Measurements from ENCODE around the gene SQSTM1. TPM values are rescaled to one million over a fixed set of nuclear protein-coding genes. Genes with fewer than 3 reads are reported as not detected.

Gene SQSTM1
- polyA plus RNA-seq, 4 donors, result 135 to 217 (median 172) TPM

DNA sequence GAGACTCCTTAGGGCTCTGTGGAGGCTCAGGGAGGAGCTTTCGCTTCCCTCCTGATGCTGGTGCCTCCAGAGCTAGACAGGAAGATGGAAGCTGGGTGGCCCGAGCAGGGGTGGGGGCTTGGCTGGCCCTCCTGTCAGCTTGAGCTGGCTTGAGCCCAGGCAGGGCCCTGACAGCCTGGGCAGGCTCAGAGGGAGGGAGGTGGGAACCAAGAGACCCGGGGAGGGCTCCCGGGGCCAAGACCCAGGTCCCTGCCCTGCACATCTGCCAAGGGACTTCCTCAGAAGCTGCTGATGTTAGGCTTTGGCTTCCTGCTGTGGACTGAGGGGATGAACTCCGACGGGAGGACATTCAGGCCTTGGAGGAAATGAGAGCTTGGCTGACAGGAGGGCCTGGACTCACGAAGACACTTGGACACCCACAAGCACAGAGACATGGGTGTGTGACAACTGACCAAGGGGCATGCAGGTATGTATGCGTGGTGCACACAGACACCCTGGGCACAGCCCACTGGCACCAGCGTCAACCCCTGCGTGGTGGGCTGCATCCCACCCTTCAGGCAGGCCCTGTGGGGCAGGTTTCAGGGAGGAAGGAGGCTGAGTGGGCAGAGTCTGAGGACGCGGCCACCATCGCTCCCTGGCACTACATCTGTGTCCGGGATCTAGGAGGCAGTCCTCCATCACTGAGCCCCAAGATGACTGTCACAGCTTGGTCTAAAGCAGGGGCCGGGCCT, 28.7 kb upstream of the SQSTM1 start:
- 61 to 73% (median 70%) methylated on average over 14 to 15 of the region's 15 CpGs for WGBS, 3 donors
- FAIRE-seq, result no peak
- peak overlapping the region in 1 of 3 donors; percentile 6 for H3K27ac ChIP-seq (ENCODE audit: low read depth in 1 of 3, low read length in 2 of 3)

DNA sequence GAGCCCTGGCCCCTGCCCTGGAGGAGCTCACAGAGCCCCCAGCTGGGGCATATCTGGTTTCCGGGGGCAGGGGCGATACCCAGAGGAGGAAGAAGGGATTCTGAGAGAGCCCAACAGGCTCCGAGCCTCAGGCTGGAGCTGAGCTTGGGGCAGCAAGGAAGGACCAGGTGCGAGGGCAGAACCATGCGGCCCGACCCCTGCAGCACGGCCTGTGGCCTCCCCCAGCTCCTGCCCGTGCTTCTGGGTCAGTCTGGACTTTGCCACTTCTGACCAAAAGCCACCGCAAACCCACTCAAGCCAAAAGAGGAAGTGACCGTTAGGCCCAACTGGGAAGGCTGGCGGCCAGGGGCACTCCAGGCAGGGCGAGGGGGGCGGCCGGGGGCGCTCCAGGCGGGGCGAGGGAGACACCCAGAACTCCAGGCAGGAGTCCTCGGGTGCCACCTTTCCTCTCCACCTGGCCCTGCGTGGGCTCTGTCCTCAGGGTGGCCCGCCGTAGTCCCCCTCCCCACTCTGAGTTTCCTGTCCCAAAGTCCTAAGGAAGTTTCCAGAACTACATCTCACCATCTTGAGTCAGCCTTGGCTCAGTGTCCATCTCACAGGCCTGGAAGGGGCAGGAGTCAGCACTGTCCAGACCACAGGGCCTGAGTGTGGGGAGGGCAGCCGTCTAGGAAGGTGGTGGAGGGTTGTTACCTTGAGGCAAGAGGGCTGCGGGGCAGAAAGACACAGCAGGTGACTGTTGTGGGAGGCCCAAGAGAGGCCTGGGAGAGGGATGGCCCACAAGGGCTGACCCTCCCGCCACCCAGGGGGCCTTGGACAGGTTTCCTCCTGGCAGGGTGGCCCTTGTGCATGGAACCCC, 27.9 kb upstream of the SQSTM1 start:
- H3K4me1 ChIP-seq (ENCODE audit: control insufficient read depth in 3 of 3, insufficient read depth in 2 of 3, low read depth in 1 of 3, low read length in 2 of 3), result peaks cover 0 to 18% (median 5%) of the 10 kb centered on the region in 3 donors
- H3K27ac ChIP-seq (ENCODE audit: low read depth in 1 of 3, low read length in 2 of 3), result no peak overlapping the region
- peaks cover 0 to 32% (median 1%) of the 10 kb centered on the region in 3 donors for H3K36me3 ChIP-seq (ENCODE audit: control insufficient read depth in 3 of 3, insufficient read depth in 2 of 3, low read depth in 1 of 3, low read length in 3 of 3)
- WGBS, 3 donors, result 75 to 85% (median 82%) methylated on average over 24 of the region's 24 CpGs
- DNase-seq (no peak), FAIRE-seq (no peak)
- H3K27me3 ChIP-seq (ENCODE audit: control insufficient read depth in 3 of 3, insufficient read depth in 3 of 3, low read length in 3 of 3), result no peaks in the 10 kb centered on the region
- H3K4me3 ChIP-seq (ENCODE audit: low read depth in 1 of 3, low read length in 3 of 3), result no peak overlapping the region
- H3K9me3 ChIP-seq (ENCODE audit: control insufficient read depth in 2 of 2, insufficient read depth in 1 of 2, low read depth in 1 of 2, low read length in 1 of 2), result peaks cover 0 to 4% of the 10 kb centered on the region in 2 donors

More for the DNA sequence above, 28.7 kb upstream of the SQSTM1 start:
- Histone ChIP-seq H3K9me3 (ENCODE audit: control insufficient read depth in 2 of 2, insufficient read depth in 1 of 2, low read depth in 1 of 2, low read length in 1 of 2) (peaks cover 0 to 4% of the 10 kb centered on the region in 2 donors), H3K27me3 (ENCODE audit: control insufficient read depth in 3 of 3, insufficient read depth in 3 of 3, low read length in 3 of 3) (no peaks in the 10 kb centered on the region), H3K4me1 (ENCODE audit: control insufficient read depth in 3 of 3, insufficient read depth in 2 of 3, low read depth in 1 of 3, low read length in 2 of 3) (peaks cover 0 to 18% (median 5%) of the 10 kb centered on the region in 3 donors), H3K4me3 (ENCODE audit: low read depth in 1 of 3, low read length in 3 of 3) (no peak overlapping the region), H3K36me3 (ENCODE audit: control insufficient read depth in 3 of 3, insufficient read depth in 2 of 3, low read depth in 1 of 3, low read length in 3 of 3) (peaks cover 0 to 24% (median 0%) of the 10 kb centered on the region in 3 donors)
- DNase-seq, result no peak

DNA sequence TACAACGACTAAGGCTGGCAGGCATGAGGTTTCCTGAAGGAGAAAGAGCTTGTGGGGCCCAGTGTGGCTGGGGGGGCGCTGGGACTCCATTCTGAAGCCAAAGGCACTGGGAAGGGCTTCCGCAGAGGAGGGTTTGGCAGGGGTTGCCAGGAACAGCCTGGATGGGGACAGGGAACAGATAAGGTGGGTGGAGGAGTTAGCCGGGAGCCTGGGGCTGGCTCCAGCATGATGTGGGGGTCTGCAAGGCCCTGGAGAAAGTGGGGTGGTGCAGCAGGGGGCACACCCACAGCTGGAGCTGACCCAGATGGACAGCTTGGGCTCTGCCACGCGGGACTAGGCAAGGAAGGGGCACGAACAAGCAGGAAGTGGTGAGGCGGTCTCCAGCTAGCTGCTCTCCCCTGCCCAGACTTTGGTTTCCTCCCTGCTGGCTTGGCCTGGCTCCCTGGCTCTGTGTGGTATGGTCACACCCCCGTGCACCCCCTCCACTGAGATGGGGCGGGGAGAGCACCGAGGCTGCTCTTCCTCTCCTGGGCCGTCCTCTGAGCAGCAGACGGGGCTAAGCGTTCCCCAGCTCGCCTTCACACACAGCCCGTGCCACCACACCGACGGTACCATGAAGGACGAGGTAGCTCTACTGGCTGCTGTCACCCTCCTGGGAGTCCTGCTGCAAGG, 27.1 kb upstream of the SQSTM1 start, which contains the start of gene LTC4S:
Gene LTC4S (plus strand): TSS at position 519 of the 672 bp plus-strand sequence. CDS start 95 bp downstream, at position 614.
- 37 to 64% (median 49%) methylated on average over 18 to 19 of the region's 19 CpGs for WGBS, 3 donors
- Histone ChIP-seq H3K9me3 (ENCODE audit: control insufficient read depth in 2 of 2, insufficient read depth in 1 of 2, low read depth in 1 of 2, low read length in 1 of 2) (peaks cover 0 to 4% of the 10 kb centered on the region in 2 donors), H3K4me3 (ENCODE audit: low read depth in 1 of 3, low read length in 3 of 3) (no peak within 1 kb of the TSS), H3K27ac (ENCODE audit: low read depth in 1 of 3, low read length in 2 of 3) (peak within 1 kb of the TSS in 1 of 3 donors; percentile 43), H3K4me1 (ENCODE audit: control insufficient read depth in 3 of 3, insufficient read depth in 2 of 3, low read depth in 1 of 3, low read length in 2 of 3) (peaks cover 0 to 18% (median 5%) of the 10 kb centered on the region in 3 donors), H3K36me3 (ENCODE audit: control insufficient read depth in 3 of 3, insufficient read depth in 2 of 3, low read depth in 1 of 3, low read length in 3 of 3) (peaks cover 0 to 37% (median 5%) of the 10 kb centered on the region in 3 donors), H3K27me3 (ENCODE audit: control insufficient read depth in 3 of 3, insufficient read depth in 3 of 3, low read length in 3 of 3) (no peaks in the 10 kb centered on the region)
- FAIRE-seq, result no peak
- DNase-seq, result no peak

DNA sequence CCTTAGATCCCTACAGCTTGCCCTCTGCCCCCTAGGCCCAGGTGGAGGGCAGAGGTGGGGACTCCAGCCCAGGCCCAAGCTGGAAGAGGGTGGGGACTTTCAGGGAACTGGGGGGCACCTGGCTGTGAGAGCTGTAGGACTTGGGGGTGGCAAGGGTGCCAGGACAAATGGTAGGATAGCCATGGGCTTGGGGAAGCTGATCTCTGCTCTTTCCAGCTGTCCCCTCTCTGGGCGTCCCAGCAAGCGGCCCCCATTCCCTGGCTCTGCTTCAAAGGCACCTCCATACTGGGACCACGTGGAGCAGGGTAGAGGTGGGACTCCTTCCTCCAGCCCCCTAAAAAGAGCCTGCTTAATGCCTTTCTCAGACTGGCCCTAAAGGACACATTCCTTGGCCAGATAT, 26.5 kb upstream of the SQSTM1 start:
- Histone ChIP-seq H3K27ac (ENCODE audit: low read depth in 1 of 3, low read length in 2 of 3) (peak overlapping the region in 1 of 3 donors; percentile 43), H3K4me1 (ENCODE audit: control insufficient read depth in 3 of 3, insufficient read depth in 2 of 3, low read depth in 1 of 3, low read length in 2 of 3) (peaks cover 0 to 18% (median 5%) of the 10 kb centered on the region in 3 donors)

DNA sequence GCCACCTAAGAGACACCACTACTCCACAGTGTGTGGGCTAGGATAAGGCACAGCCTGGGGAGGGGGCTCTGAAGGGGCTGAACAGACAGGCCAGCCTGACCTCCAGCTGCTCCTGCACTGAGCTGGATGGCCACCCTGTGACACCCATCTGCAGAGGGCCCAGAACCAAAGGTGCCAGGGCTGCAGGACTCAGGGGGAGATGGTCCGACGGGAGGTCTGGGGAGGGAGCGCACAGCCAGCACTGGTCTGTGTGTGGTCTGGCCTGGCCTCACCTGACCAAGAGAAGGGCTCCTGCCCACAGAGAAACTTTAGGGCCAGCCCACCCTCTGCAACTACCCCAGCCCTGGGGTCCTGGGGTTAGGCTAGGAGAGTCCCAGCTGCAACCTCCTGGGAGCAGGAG, 26.1 kb upstream of the SQSTM1 start:
- Histone ChIP-seq H3K36me3 (ENCODE audit: control insufficient read depth in 3 of 3, insufficient read depth in 2 of 3, low read depth in 1 of 3, low read length in 3 of 3) (peaks cover 2 to 47% (median 9%) of the 10 kb centered on the region in 3 donors), H3K27me3 (ENCODE audit: control insufficient read depth in 3 of 3, insufficient read depth in 3 of 3, low read length in 3 of 3) (no peaks in the 10 kb centered on the region), H3K27ac (ENCODE audit: low read depth in 1 of 3, low read length in 2 of 3) (no peak overlapping the region), H3K4me3 (ENCODE audit: low read depth in 1 of 3, low read length in 3 of 3) (no peak overlapping the region), H3K4me1 (ENCODE audit: control insufficient read depth in 3 of 3, insufficient read depth in 2 of 3, low read depth in 1 of 3, low read length in 2 of 3) (peaks cover 0 to 18% (median 5%) of the 10 kb centered on the region in 3 donors), H3K9me3 (ENCODE audit: control insufficient read depth in 2 of 2, insufficient read depth in 1 of 2, low read depth in 1 of 2, low read length in 1 of 2) (no peaks in the 10 kb centered on the region)
- 88 to 95% (median 93%) methylated on average over 3 of the region's 3 CpGs for WGBS, 3 donors
- FAIRE-seq (no peak), DNase-seq (no peak)

More for the DNA sequence above, 26.5 kb upstream of the SQSTM1 start:
- WGBS, 3 donors, result 74 to 83% (median 81%) methylated on average over 3 of the region's 3 CpGs
- no peak for DNase-seq
- H3K4me3 ChIP-seq (ENCODE audit: low read depth in 1 of 3, low read length in 3 of 3), result no peak overlapping the region
- H3K36me3 ChIP-seq (ENCODE audit: control insufficient read depth in 3 of 3, insufficient read depth in 2 of 3, low read depth in 1 of 3, low read length in 3 of 3), result peaks cover 0 to 43% (median 5%) of the 10 kb centered on the region in 3 donors
- peaks cover 0 to 4% of the 10 kb centered on the region in 2 donors for H3K9me3 ChIP-seq (ENCODE audit: control insufficient read depth in 2 of 2, insufficient read depth in 1 of 2, low read depth in 1 of 2, low read length in 1 of 2)
- FAIRE-seq, result no peak
- H3K27me3 ChIP-seq (ENCODE audit: control insufficient read depth in 3 of 3, insufficient read depth in 3 of 3, low read length in 3 of 3), result no peaks in the 10 kb centered on the region

DNA sequence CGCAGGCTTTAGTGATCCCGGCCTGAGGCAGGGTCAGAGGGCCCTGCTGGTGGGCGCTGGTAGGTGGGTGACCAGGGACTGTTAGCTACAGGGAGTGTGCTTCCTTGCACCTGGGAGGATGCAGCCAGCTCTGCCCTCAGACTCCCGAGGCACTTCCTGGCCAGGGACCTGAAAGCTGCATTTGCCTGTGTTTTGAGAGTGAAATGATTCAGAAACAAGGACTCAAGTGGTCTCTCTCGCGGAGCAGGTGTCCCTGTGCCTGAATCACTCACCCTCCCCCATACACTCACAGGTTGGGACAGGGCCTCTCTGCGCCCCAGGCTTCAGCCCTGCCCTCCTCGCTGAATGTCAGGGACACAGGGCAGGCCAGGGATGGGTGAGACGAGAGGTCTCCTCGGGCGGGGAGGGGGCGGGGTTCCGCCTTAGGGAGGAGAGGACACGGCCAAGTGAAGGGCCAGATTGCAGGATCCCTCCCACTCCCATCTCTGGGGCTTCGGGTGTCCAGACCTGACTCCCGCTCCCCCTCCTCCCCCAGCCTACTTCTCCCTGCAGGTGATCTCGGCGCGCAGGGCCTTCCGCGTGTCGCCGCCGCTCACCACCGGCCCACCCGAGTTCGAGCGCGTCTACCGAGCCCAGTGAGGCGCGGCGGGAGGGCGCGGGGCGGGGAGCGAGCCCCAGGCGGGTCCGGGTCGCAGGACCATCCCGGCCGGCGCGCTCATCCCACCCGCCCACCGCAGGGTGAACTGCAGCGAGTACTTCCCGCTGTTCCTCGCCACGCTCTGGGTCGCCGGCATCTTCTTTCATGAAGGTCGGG, 25.4 kb upstream of the SQSTM1 start:
- WGBS, 3 donors, result 5 to 10% (median 7%) methylated on average over 50 to 53 of the region's 53 CpGs
- H3K9me3 ChIP-seq (ENCODE audit: control insufficient read depth in 2 of 2, insufficient read depth in 1 of 2, low read depth in 1 of 2, low read length in 1 of 2), result no peaks in the 10 kb centered on the region
- DNase-seq, result peak; percentile 50 to 69
- H3K36me3 ChIP-seq (ENCODE audit: control insufficient read depth in 3 of 3, insufficient read depth in 2 of 3, low read depth in 1 of 3, low read length in 3 of 3), result peaks cover 6 to 54% (median 12%) of the 10 kb centered on the region in 3 donors
- H3K4me3 ChIP-seq (ENCODE audit: low read depth in 1 of 3, low read length in 3 of 3), result peak overlapping the region; percentile 42 to 62 (median 43)
- peak overlapping the region; percentile 52 to 71 (median 58) for H3K27ac ChIP-seq (ENCODE audit: low read depth in 1 of 3, low read length in 2 of 3)
- no peaks in the 10 kb centered on the region for H3K27me3 ChIP-seq (ENCODE audit: control insufficient read depth in 3 of 3, insufficient read depth in 3 of 3, low read length in 3 of 3)
- no peak for FAIRE-seq
- peaks cover 0 to 18% (median 5%) of the 10 kb centered on the region in 3 donors for H3K4me1 ChIP-seq (ENCODE audit: control insufficient read depth in 3 of 3, insufficient read depth in 2 of 3, low read depth in 1 of 3, low read length in 2 of 3)

DNA sequence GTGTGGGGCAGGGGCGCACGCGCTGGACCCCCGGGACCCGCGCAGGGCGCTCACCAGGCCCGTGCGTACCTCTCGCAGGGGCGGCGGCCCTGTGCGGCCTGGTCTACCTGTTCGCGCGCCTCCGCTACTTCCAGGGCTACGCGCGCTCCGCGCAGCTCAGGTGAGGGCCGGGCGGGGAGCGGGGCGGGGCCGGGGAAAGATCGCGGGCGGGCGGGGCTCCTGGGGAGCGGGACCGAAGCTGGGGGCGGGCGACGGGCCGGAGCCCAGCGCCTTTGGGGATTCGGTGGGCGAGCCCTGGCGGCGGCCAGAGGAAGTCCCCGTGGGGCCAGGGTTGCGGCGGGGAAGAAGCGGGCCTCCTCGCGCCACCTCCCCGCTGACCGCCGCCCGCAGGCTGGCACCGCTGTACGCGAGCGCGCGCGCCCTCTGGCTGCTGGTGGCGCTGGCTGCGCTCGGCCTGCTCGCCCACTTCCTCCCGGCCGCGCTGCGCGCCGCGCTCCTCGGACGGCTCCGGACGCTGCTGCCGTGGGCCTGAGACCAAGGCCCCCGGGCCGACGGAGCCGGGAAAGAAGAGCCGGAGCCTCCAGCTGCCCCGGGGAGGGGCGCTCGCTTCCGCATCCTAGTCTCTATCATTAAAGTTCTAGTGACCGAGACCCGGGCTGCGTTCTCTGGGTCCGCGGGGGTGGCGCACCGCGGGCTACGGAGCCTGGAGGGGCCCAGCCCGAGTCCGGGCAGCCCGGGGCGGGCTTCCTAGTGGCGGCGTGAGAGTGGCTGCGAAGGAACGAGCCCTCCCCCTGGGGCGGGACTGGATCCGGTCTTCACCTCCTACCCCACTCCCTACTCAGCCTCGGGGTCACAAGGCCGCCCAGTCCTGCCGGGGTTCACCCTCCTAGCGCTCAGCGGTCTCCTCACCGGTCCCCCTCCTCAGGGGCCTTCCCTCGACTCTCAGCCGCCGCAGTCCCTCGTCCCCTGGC, 24.6 kb upstream of the SQSTM1 start:
- Histone ChIP-seq H3K9me3 (ENCODE audit: control insufficient read depth in 2 of 2, insufficient read depth in 1 of 2, low read depth in 1 of 2, low read length in 1 of 2) (no peaks in the 10 kb centered on the region), H3K4me3 (ENCODE audit: low read depth in 1 of 3, low read length in 3 of 3) (peak overlapping the region; percentile 43 to 62 (median 48)), H3K36me3 (ENCODE audit: control insufficient read depth in 3 of 3, insufficient read depth in 2 of 3, low read depth in 1 of 3, low read length in 3 of 3) (peaks cover 11 to 63% (median 16%) of the 10 kb centered on the region in 3 donors), H3K27me3 (ENCODE audit: control insufficient read depth in 3 of 3, insufficient read depth in 3 of 3, low read length in 3 of 3) (no peaks in the 10 kb centered on the region), H3K4me1 (ENCODE audit: control insufficient read depth in 3 of 3, insufficient read depth in 2 of 3, low read depth in 1 of 3, low read length in 2 of 3) (peaks cover 0 to 18% (median 5%) of the 10 kb centered on the region in 3 donors), H3K27ac (ENCODE audit: low read depth in 1 of 3, low read length in 2 of 3) (peak overlapping the region; percentile 71 to 86 (median 85))
- FAIRE-seq, result no peak
- peak; percentile 83 to 94 for DNase-seq
- 2 to 4% (median 3%) methylated on average over 56 to 113 of the region's 113 CpGs for WGBS, 3 donors

Measured in small intestine (tissue), 7 donors.